Left lung (tissue), 10 donors: ENCODE measurements around the gene NDFIP1. TPM values are rescaled to one million over a fixed set of nuclear protein-coding genes. Genes with fewer than 3 reads are reported as not detected.

Source experiments
- ATAC-seq: fragments of 200-7000 bp; cut with Tn5 transposase; one replicate; pipeline ENCODE4 v1.9.1; 2020; ENCODE audit warnings: moderate library complexity
- DNase-seq, 4 donors: peaks; one replicate each; pipeline ENCODE4 v3.0.0-alpha.2; 2013 to 2020
- H3K27ac ChIP-seq, 2 donors: fragments of 200-600 bp; sonication (generic) in 1 of 2; one replicate each; pipeline versions ENCODE4 v1.5.0 to v1.8.0; 2020 to 2021
- H3K27me3 ChIP-seq, 2 donors: fragments of 200-600 bp; sonication (generic) in 1 of 2; one replicate each; pipeline versions ENCODE4 v1.5.0 to v1.8.0; 2020 to 2021
- H3K36me3 ChIP-seq, 2 donors: fragments of 200-600 bp; sonication (generic) in 1 of 2; one replicate each; pipeline versions ENCODE4 v1.5.0 to v1.8.0; 2020 to 2021
- H3K4me1 ChIP-seq, 2 donors: fragments of 200-600 bp; one replicate each; pipeline ENCODE4 v1.8.0; 2021
- H3K4me3 ChIP-seq, 2 donors: fragments of 200-600 bp; sonication (generic) in 1 of 2; one replicate each; pipeline versions ENCODE4 v1.5.0 to v1.8.0; 2020 to 2021; ENCODE audit warnings: mild to moderate bottlenecking in 1 of 2
- H3K9me3 ChIP-seq, 2 donors: fragments of 200-600 bp; sonication (generic) in 1 of 2; one replicate each; pipeline versions ENCODE4 v1.5.0 to v1.8.0; 2020 to 2021
- intact Hi-C, 2 donors: fragments of 100-400 bp; cut with DNase I; formaldehyde crosslinking; loops; one replicate each; pipeline versions ENCODE4 v1.11.2 to v1.14.2; 2022
- polyA plus RNA-seq, 6 donors: library from polyadenylated mRNA; unstranded; fragments of 120-200 nt; gene quantifications; one replicate each; pipeline ENCODE4 v1.2.1, GENCODE V29; 2013; ENCODE audit not compliant: insufficient read length in 6 of 6
- total RNA-seq, 2 donors: library from RNA; stranded (reverse); fragmentation: NEBNext Ultra II Directional; extraction: Animal tissue kit (Norgen Biotek cat#: 25700); gene quantifications; one replicate each; pipeline ENCODE4 v1.2.1, GENCODE V29; 2021
- TF ChIP-seq, protein P1 (sequence below), 2 donors: fragments of 200-600 bp; sonication (generic) in 1 of 2; IDR thresholded peaks; one replicate each; pipeline versions ENCODE4 v1.5.0 to v1.8.0; 2021; ENCODE audit warnings: antibody characterized with exemption in 2 of 2
- donor health status: DM: no; HTN: yes; CAD: no.
- donor health status: DM: no; HTN: no; CAD: no.

Gene NDFIP1
- total and polyA plus RNA-seq, 8 donors, result 76.5 to 111 (median 103) TPM

DNA sequence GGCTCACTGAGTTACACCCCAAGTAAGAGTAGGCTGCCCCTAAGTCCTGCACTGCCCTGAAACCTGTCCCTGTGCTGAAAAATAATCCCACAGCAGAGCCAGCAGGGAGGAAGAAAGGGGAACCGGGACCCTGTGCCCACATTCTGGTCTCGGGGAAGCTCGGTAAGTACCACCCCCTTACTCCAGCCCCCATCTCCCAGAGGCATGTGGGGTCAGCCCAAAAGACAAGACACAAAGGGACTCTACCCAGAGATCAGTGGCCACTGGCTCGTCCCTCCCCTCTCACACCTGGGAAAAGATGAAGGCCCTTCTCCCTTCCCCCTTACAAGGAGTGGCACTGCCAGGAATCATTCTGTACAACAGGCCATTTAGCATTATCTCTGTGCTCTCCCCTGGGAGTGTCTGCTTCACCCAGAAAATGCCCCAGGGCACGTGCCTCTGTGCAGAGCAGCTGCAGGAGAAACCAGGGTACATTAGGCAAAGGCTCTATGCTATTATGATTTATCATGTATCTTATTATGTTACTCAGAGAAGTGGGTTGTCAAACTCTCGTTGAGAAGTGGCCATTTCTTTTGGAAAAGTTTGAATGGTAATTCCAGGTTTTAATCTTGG lies 71.3 kb downstream of the NDFIP1 start:
- no peak for ATAC-seq
- H3K27ac ChIP-seq, result no peak overlapping the region
- H3K36me3 ChIP-seq, result no peaks in the 10 kb centered on the region
- DNase-seq, result no peak
- H3K9me3 ChIP-seq, result no peaks in the 10 kb centered on the region
- TF ChIP-seq, protein P1, sequence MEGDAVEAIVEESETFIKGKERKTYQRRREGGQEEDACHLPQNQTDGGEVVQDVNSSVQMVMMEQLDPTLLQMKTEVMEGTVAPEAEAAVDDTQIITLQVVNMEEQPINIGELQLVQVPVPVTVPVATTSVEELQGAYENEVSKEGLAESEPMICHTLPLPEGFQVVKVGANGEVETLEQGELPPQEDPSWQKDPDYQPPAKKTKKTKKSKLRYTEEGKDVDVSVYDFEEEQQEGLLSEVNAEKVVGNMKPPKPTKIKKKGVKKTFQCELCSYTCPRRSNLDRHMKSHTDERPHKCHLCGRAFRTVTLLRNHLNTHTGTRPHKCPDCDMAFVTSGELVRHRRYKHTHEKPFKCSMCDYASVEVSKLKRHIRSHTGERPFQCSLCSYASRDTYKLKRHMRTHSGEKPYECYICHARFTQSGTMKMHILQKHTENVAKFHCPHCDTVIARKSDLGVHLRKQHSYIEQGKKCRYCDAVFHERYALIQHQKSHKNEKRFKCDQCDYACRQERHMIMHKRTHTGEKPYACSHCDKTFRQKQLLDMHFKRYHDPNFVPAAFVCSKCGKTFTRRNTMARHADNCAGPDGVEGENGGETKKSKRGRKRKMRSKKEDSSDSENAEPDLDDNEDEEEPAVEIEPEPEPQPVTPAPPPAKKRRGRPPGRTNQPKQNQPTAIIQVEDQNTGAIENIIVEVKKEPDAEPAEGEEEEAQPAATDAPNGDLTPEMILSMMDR (IDR thresholded peaks at IDR 0.05), result no peak
- no peaks in the 10 kb centered on the region for H3K4me1 ChIP-seq
- H3K27me3 ChIP-seq, result no peaks in the 10 kb centered on the region
- no peak overlapping the region for H3K4me3 ChIP-seq
- intact Hi-C loops, result no loop called here

- intact Hi-C loops, result no loop called here
- H3K4me3 ChIP-seq, result no peak overlapping the region
- ATAC-seq (no peak), DNase-seq (no peak)
- no peaks in the 10 kb centered on the region for H3K4me1 ChIP-seq
- H3K27me3 ChIP-seq, result no peaks in the 10 kb centered on the region
- H3K27ac ChIP-seq, result no peak overlapping the region
- H3K9me3 ChIP-seq, result no peaks in the 10 kb centered on the region
- TF ChIP-seq, protein P1 (IDR thresholded peaks at IDR 0.05), result no peak
- no peaks in the 10 kb centered on the region for H3K36me3 ChIP-seq
Observed at GRCh38 chr5:142181096-142181495, 72.5 kb downstream of the NDFIP1 start.

GRCh38 chr5:142181547-142182163 lies 73.1 kb downstream of the NDFIP1 start:
- Histone ChIP-seq H3K27ac (no peak overlapping the region), H3K4me1 (no peaks in the 10 kb centered on the region), H3K27me3 (no peaks in the 10 kb centered on the region), H3K9me3 (no peaks in the 10 kb centered on the region), H3K36me3 (no peaks in the 10 kb centered on the region), H3K4me3 (no peak overlapping the region)
- DNase-seq (no peak), ATAC-seq (no peak)
- TF ChIP-seq, protein P1 (IDR thresholded peaks at IDR 0.05), result no peak
- intact Hi-C loops, result no loop called here

DNA sequence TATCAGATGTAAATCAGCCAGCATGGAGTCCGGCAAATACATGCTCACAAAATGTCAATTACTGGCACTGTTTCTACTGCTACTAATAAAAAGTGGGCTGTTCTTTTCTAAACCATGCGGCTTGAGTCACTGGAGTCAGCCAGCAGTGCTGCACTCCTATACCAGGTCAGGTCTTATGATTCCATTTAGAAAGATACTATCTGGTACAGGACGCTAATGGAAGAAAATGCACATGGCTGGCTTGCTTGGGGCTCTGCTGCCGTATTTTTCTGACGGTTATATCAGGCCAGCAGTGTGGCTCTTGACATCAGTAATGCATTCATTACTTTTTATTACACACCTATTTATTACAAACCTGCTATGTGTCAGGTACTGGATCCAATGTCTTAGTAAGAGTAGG lies 74.3 kb downstream of the NDFIP1 start:
- DNase-seq, result no peak
- intact Hi-C loops, result no loop called here

DNA sequence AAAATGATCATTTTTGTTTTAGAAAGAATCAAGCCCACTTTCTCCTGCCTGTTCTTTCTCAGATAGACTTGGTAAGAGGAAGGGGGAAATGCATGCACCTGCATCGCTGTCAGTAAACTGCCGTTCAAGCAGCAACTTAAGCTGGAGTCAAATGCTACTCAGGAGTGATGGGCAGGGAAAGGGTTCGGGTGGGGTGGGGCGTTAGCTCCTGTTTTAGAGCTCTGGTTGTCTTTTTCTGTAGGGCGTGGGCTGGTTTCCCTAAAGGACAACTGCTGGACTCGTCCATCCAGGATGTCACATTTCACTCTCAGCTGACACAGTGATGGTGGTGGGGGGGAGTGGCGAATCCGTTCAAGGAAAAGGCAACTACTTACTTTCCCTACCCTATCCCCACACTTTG lies 75.0 kb downstream of the NDFIP1 start:
- TF ChIP-seq, protein P1 (IDR thresholded peaks at IDR 0.05), result no peak
- no peak for ATAC-seq
- Histone ChIP-seq H3K27ac (no peak overlapping the region), H3K4me1 (no peaks in the 10 kb centered on the region), H3K36me3 (no peaks in the 10 kb centered on the region), H3K27me3 (no peaks in the 10 kb centered on the region), H3K4me3 (no peak overlapping the region), H3K9me3 (no peaks in the 10 kb centered on the region)
- intact Hi-C loops, result no loop called here
- no peak for DNase-seq

More for the DNA sequence above, 74.3 kb downstream of the NDFIP1 start:
- no peak for ATAC-seq
- no peaks in the 10 kb centered on the region for H3K9me3 ChIP-seq
- no peak overlapping the region for H3K4me3 ChIP-seq
- no peaks in the 10 kb centered on the region for H3K27me3 ChIP-seq
- TF ChIP-seq, protein P1 (IDR thresholded peaks at IDR 0.05), result no peak
- H3K4me1 ChIP-seq, result no peaks in the 10 kb centered on the region
- H3K36me3 ChIP-seq, result no peaks in the 10 kb centered on the region
- no peak overlapping the region for H3K27ac ChIP-seq
